Measurements from ENCODE around the gene CD163L1. TPM values are rescaled to one million over a fixed set of nuclear protein-coding genes. Genes with fewer than 3 reads are reported as not detected.

CD163L1 gene
- total and polyA plus RNA-seq, 9 of the 15 experiments (the other 6 are each of a cell fraction or from before 2014, with no cell fraction given): 0.54 to 9.2 (median 2.0) TPM

DNA sequence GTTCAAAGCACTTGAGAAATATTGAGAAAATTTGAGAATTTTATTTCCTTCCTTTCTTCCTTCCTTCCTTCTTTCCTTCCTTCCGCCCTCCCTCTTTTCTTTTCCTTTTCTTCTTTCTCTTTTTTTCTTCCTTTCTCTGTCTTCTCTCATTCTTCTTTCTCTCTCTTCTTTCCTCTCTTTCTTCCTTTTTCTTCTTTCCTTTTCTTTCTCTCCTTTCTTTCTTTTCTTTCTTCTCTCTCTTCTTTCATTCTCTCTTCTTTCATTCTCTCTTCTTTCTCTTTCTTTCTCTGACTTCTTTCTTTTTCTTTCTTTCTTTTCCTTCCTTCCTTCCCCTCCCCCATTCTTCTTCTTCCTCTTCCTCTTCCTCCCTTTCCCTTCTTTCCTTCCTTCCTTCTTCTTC is 44.9 kb downstream of the CD163L1 start:
- TF ChIP-seq RAD51 (IDR thresholded peaks at IDR 0.05; ENCODE audit: borderline replicate concordance, low read depth): no peak
- TF ChIP-seq, protein P1, sequence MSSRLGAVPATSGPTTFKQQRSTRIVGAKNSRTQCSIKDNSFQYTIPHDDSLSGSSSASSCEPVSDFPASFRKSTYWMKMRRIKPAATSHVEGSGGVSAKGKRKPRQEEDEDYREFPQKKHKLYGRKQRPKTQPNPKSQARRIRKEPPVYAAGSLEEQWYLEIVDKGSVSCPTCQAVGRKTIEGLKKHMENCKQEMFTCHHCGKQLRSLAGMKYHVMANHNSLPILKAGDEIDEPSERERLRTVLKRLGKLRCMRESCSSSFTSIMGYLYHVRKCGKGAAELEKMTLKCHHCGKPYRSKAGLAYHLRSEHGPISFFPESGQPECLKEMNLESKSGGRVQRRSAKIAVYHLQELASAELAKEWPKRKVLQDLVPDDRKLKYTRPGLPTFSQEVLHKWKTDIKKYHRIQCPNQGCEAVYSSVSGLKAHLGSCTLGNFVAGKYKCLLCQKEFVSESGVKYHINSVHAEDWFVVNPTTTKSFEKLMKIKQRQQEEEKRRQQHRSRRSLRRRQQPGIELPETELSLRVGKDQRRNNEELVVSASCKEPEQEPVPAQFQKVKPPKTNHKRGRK (tag; IDR thresholded peaks at IDR 0.05): peak; percentile 94
- in situ Hi-C loops (cut with MboI): no loop called here

DNA sequence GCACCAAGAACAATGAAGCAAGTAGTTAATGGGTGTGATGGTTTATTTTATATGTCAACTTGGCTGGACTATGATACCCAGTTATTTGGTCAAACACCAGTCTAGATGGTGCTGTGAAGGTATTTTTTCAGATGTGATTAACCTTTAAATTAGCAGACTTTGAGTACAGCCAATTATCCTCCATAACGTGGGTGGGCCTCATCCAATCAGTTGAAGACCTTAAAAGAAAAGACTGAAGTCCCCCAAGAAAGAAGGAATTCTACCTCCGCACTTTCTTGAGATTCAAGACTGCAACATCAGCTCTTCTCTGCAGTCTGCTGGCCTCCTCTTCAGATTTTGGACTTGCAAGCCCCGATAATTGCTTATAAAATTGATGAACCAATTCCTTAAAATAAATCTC is 47.5 kb downstream of the CD163L1 start:
- ATAC-seq (no peak), FAIRE-seq (no peak), DNase-seq (ENCODE audit: extremely low read depth in 1 of 4, low spot score in 3 of 4) (no peak)
- no peak overlapping the region for H3K4me2 ChIP-seq (ENCODE audit: insufficient read depth, low read length)
- no peak overlapping the region for H3K9ac ChIP-seq (ENCODE audit: insufficient read depth in 1 of 2, low read depth in 2 of 2, low read length in 2 of 2)
- no peaks in the 10 kb centered on the region; a peak in 1 of 5 replicates for H3K27me3 ChIP-seq (ENCODE audit: control insufficient read depth in 2 of 2, insufficient read depth in 2 of 2, low read length in 2 of 2)
- ChIA-PET POLR2A (no interaction called here), CTCF (ENCODE audit: low intra/inter-chr PET ratio) (no interaction called here)
- H3K36me3 ChIP-seq (ENCODE audit: control insufficient read depth, insufficient read depth, low read length): no peaks in the 10 kb centered on the region
- BruUV-seq (replicated peaks): no TSS peak
- H3K9me1 ChIP-seq (ENCODE audit: control insufficient read depth, insufficient read depth, low read length): no peaks in the 10 kb centered on the region
- no peaks in the 10 kb centered on the region for H4K20me1 ChIP-seq (replicated peaks; ENCODE audit: control insufficient read depth, insufficient read depth, low read length)
- WGBS (ENCODE audit: insufficient coverage, low coverage, missing lambda C conversion rate): 27% methylated on average over 3 of the region's 3 CpGs
- no peaks in the 10 kb centered on the region for H3K4me1 ChIP-seq (replicated peaks in 1 of 2; ENCODE audit: control insufficient read depth in 2 of 2, insufficient read depth in 2 of 2, low read length in 2 of 2)
- H3K79me2 ChIP-seq (ENCODE audit: control insufficient read depth, insufficient read depth, low read length): no peaks in the 10 kb centered on the region
- intact Hi-C loops (cut with micrococcal nuclease) (no loop called here), in situ Hi-C loops (cut with MboI) (no loop called here)
- H3K27ac ChIP-seq (ENCODE audit: extremely low read depth, low read depth, low read length): no peak overlapping the region
- H3K4me3 ChIP-seq: no peak overlapping the region
- TF ChIP-seq ZNF134 (CRISPR knock-in tag; conservative IDR thresholded peaks at IDR 0.05) (peak; percentile 84), ZNF707 (CRISPR knock-in tag; conservative IDR thresholded peaks at IDR 0.05) (no peak)
- no peak overlapping the region for H2AFZ ChIP-seq (ENCODE audit: low read depth, low read length)
- H3K9me3 ChIP-seq (replicated peaks; ENCODE audit: control insufficient read depth, insufficient read depth, low read depth, low read length): no peaks in the 10 kb centered on the region

More for the DNA sequence above, 44.9 kb downstream of the CD163L1 start:
- no peaks in the 10 kb centered on the region for H3K9me3 ChIP-seq (replicated peaks; ENCODE audit: control insufficient read depth, insufficient read depth, low read depth, low read length)
- no peak overlapping the region for H3K4me3 ChIP-seq
- H3K9ac ChIP-seq (ENCODE audit: insufficient read depth in 1 of 2, low read depth in 2 of 2, low read length in 2 of 2): no peak overlapping the region
- BruUV-seq (replicated peaks): no TSS peak
- no CpG with 5 or more reads among the region's 1 CpG for WGBS (ENCODE audit: insufficient coverage, low coverage, missing lambda C conversion rate)
- intact Hi-C loops (cut with micrococcal nuclease): no loop called here
- H4K20me1 ChIP-seq (replicated peaks; ENCODE audit: control insufficient read depth, insufficient read depth, low read length): no peaks in the 10 kb centered on the region
- H3K27me3 ChIP-seq (ENCODE audit: control insufficient read depth in 2 of 2, insufficient read depth in 2 of 2, low read length in 2 of 2): peaks cover 0 to 2% of the 10 kb centered on the region in 2 experiments; a peak in 2 of 5 replicates
- H3K36me3 ChIP-seq (ENCODE audit: control insufficient read depth, insufficient read depth, low read length): no peaks in the 10 kb centered on the region
- no peak overlapping the region for H3K27ac ChIP-seq (ENCODE audit: extremely low read depth, low read depth, low read length)
- CTCF ChIA-PET (ENCODE audit: low intra/inter-chr PET ratio): no interaction called here
- H3K4me2 ChIP-seq (ENCODE audit: insufficient read depth, low read length): no peak overlapping the region
- DNase-seq (ENCODE audit: extremely low read depth in 1 of 4, low spot score in 3 of 4): no peak
- POLR2A ChIA-PET: no interaction called here
- H2AFZ ChIP-seq (ENCODE audit: low read depth, low read length): no peak overlapping the region
- no peaks in the 10 kb centered on the region for H3K9me1 ChIP-seq (ENCODE audit: control insufficient read depth, insufficient read depth, low read length)
- FAIRE-seq: no peak
- H3K79me2 ChIP-seq (ENCODE audit: control insufficient read depth, insufficient read depth, low read length): no peaks in the 10 kb centered on the region
- ATAC-seq: no peak
- no peaks in the 10 kb centered on the region for H3K4me1 ChIP-seq (replicated peaks in 1 of 2; ENCODE audit: control insufficient read depth in 2 of 2, insufficient read depth in 2 of 2, low read length in 2 of 2)

All from K562 (cell line).